Caco-2 (cell line): ENCODE results near the gene POP7. TPM values are rescaled to one million over a fixed set of nuclear protein-coding genes. Genes with fewer than 3 reads are reported as not detected.

ENCODE experiments used
- BruUV-seq: library from RNA; stranded (reverse); fragments of 400-500 nt; replicated peaks from 2 replicates; lab custom pipeline; 2021; lab: Mats Ljungman, UMichigan
- CTCF ChIA-PET: fragments of 300-600 bp; sonication (Branson Sonifier 250); formaldehyde crosslinking; loops from one replicate; lab custom pipeline; 2022; ENCODE audit warnings: antibody characterized with exemption; lab: Charles Lee
- POLR2A ChIA-PET: fragments of 300-600 bp; sonication (Branson Sonifier 250); formaldehyde crosslinking; loops from one replicate; lab custom pipeline; 2022; ENCODE audit warnings: antibody characterized with exemption; lab: Charles Lee
- DNase-seq, 2 experiments: peaks; one replicate each; pipeline versions ENCODE4 v3.0.0 to v3.0.0-alpha.2; 2020 to 2022
- H3K27me3 ChIP-seq: replicated peaks from 2 replicates; pipeline ENCODE4 v1.6.0; 2011; ENCODE audit warnings: low read length; ENCODE audit not compliant: control insufficient read depth, insufficient read depth
- H3K36me3 ChIP-seq: 2 replicates; pipeline ENCODE4 v1.5.1; 2011; ENCODE audit warnings: low read length; ENCODE audit not compliant: control insufficient read depth, insufficient read depth
- H3K4me1 ChIP-seq: fragments of 250-450 bp; sonication (Bioruptor Pico); 2 replicates; pipeline ENCODE4 v1.5.1; 2020; ENCODE audit warnings: mild to moderate bottlenecking
- H3K4me3 ChIP-seq: 2 replicates; pipeline ENCODE4 v1.5.1; 2011; ENCODE audit warnings: low read depth, mild to moderate bottlenecking, control low read depth, low read length
- H3K9me3 ChIP-seq: fragments of 250-450 bp; sonication (Bioruptor Pico); 2 replicates; pipeline ENCODE4 v1.5.1; 2020; ENCODE audit warnings: mild to moderate bottlenecking, moderate library complexity
- H3K27ac Mint-ChIP-seq: one replicate; pipeline ENCODE4 v1.8.0; 2022; ENCODE audit warnings: mixed read lengths; ENCODE audit not compliant: unreplicated experiment
- H3K27me3 Mint-ChIP-seq: one replicate; pipeline ENCODE4 v1.8.0; 2022; ENCODE audit warnings: mixed read lengths; ENCODE audit not compliant: insufficient read depth, unreplicated experiment
- H3K36me3 Mint-ChIP-seq: one replicate; pipeline ENCODE4 v1.8.0; 2022; ENCODE audit warnings: mild to moderate bottlenecking, mixed read lengths; ENCODE audit not compliant: insufficient read depth, unreplicated experiment
- H3K4me1 Mint-ChIP-seq: one replicate; pipeline ENCODE4 v1.8.0; 2022; ENCODE audit warnings: low read depth, mixed read lengths; ENCODE audit not compliant: unreplicated experiment
- H3K4me3 Mint-ChIP-seq: one replicate; pipeline ENCODE4 v1.8.0; 2022; ENCODE audit warnings: mild to moderate bottlenecking, moderate library complexity, mixed read lengths; ENCODE audit not compliant: unreplicated experiment
- H3K9me3 Mint-ChIP-seq: one replicate; pipeline ENCODE4 v1.8.0; 2022; ENCODE audit warnings: mixed read lengths; ENCODE audit not compliant: unreplicated experiment
- CTCF ChIP-seq, 2 experiments: fragments of 200-600 bp in 1 of 2; IDR thresholded peaks; 1 replicate in 1 of 2; 2 replicates in 1 of 2; pipeline versions ENCODE4 v1.5.1 to v1.8.0; 2011 to 2022; ENCODE audit warnings: antibody characterized with exemption in 1 of 2, control low read depth in 1 of 2, inconsistent platforms in 1 of 2, low read depth in 1 of 2, low read length in 1 of 2, mild to moderate bottlenecking in 1 of 2, moderate library complexity in 1 of 2; ENCODE audit not compliant: insufficient read depth in 1 of 2, severe bottlenecking in 1 of 2, unreplicated experiment in 1 of 2
- intact Hi-C: fragments of 100-400 bp; cut with micrococcal nuclease; formaldehyde crosslinking; loops from one replicate; pipeline ENCODE4 v1.10.0; 2022; ENCODE audit not compliant: unreplicated experiment
- total RNA-seq: library from RNA; stranded (reverse); gene quantifications from 2 replicates; pipeline ENCODE4 v1.2.3, GENCODE V29; 2022

Gene POP7
- total RNA-seq, 1 experiment from 2014 or later, result 66.9 TPM

GRCh38 chr7:100720671-100721504 lies 15.0 kb downstream of the POP7 start:
- TF ChIP-seq CTCF (IDR thresholded peaks at IDR 0.05; ENCODE audit: insufficient read depth in 1 of 2, low read depth in 1 of 2, low read length in 1 of 2, severe bottlenecking in 1 of 2, unreplicated experiment in 1 of 2), result no peak
- intact Hi-C loops, result loop anchor here (1.0 kb wide), 1 partner anchor 16 kb away; no protein-coding TSS in a partner anchor
- H3K27ac Mint-ChIP-seq, result no peak overlapping the region
- peak overlapping the region; percentile 65 for H3K4me3 Mint-ChIP-seq
- CTCF ChIA-PET, result interaction anchor here (11.0 kb wide), 1 partner anchor 15 kb away, joined by 155 read pairs; the partner anchor contains the start of gene POP7
- POLR2A ChIA-PET, result interaction anchor here (1.7 to 1.8 kb wide), 2 partner anchors 15 kb away, joined by 6 to 11 read pairs; partner anchors contain the start of gene POP7
- no TSS peak for BruUV-seq
- peaks cover 8% of the 10 kb centered on the region; the same call in 1 of the 2 replicates for H3K9me3 ChIP-seq
- peaks cover 14% of the 10 kb centered on the region for H3K4me1 ChIP-seq
- no peaks in the 10 kb centered on the region for H3K27me3 ChIP-seq
- H3K4me3 ChIP-seq, result peak overlapping the region; percentile 47
- peaks cover 12% of the 10 kb centered on the region for H3K4me1 Mint-ChIP-seq
- H3K36me3 ChIP-seq, result no peaks in the 10 kb centered on the region
- no peak for DNase-seq
- no peaks in the 10 kb centered on the region for H3K27me3 Mint-ChIP-seq
- peaks cover 5% of the 10 kb centered on the region for H3K36me3 Mint-ChIP-seq
- peaks cover 20% of the 10 kb centered on the region for H3K9me3 Mint-ChIP-seq

GRCh38 chr7:100721505-100721812 lies 15.5 kb downstream of the POP7 start:
- Mint-ChIP-seq H3K4me3 (peak overlapping the region; percentile 65), H3K9me3 (peaks cover 20% of the 10 kb centered on the region), H3K27ac (no peak overlapping the region), H3K27me3 (no peaks in the 10 kb centered on the region), H3K36me3 (peaks cover 5% of the 10 kb centered on the region), H3K4me1 (peaks cover 12% of the 10 kb centered on the region)
- H3K4me1 ChIP-seq, result peaks cover 14% of the 10 kb centered on the region
- H3K4me3 ChIP-seq, result peak overlapping the region; percentile 47
- TF ChIP-seq CTCF (IDR thresholded peaks at IDR 0.05; ENCODE audit: insufficient read depth in 1 of 2, low read depth in 1 of 2, low read length in 1 of 2, severe bottlenecking in 1 of 2, unreplicated experiment in 1 of 2), result no peak
- no peak for DNase-seq
- ChIA-PET POLR2A (interaction anchor here (1.7 kb wide), 1 partner anchor 16 kb away, joined by 6 read pairs; the partner anchor contains the start of gene POP7), CTCF (interaction anchor here (11.0 kb wide), 1 partner anchor 16 kb away, joined by 155 read pairs; the partner anchor contains the start of gene POP7)
- H3K9me3 ChIP-seq, result peaks cover 8% of the 10 kb centered on the region; the same call in 1 of the 2 replicates
- no peaks in the 10 kb centered on the region for H3K27me3 ChIP-seq
- intact Hi-C loops, result no loop called here
- no peaks in the 10 kb centered on the region for H3K36me3 ChIP-seq
- BruUV-seq, result no TSS peak

GRCh38 chr7:100722480-100723212 lies 16.7 kb downstream of the POP7 start:
- Histone ChIP-seq H3K4me1 (peaks cover 14% of the 10 kb centered on the region), H3K9me3 (peaks cover 8% of the 10 kb centered on the region; the same call in 1 of the 2 replicates), H3K27me3 (no peaks in the 10 kb centered on the region), H3K36me3 (no peaks in the 10 kb centered on the region), H3K4me3 (no peak overlapping the region)
- Mint-ChIP-seq H3K4me1 (peaks cover 12% of the 10 kb centered on the region), H3K4me3 (no peak overlapping the region), H3K9me3 (peaks cover 18% of the 10 kb centered on the region), H3K27ac (no peak overlapping the region), H3K36me3 (peaks cover 5% of the 10 kb centered on the region), H3K27me3 (no peaks in the 10 kb centered on the region)
- BruUV-seq, result no TSS peak
- CTCF ChIA-PET, result interaction anchor here (11.0 kb wide), 1 partner anchor 17 kb away, joined by 155 read pairs; the partner anchor contains the start of gene POP7
- DNase-seq, result no peak
- intact Hi-C loops, result no loop called here
- POLR2A ChIA-PET, result interaction anchor here (1.7 kb wide), 1 partner anchor 17 kb away, joined by 6 read pairs; the partner anchor contains the start of gene POP7
- no peak for TF ChIP-seq CTCF (IDR thresholded peaks at IDR 0.05; ENCODE audit: insufficient read depth in 1 of 2, low read depth in 1 of 2, low read length in 1 of 2, severe bottlenecking in 1 of 2, unreplicated experiment in 1 of 2)
